ENCODE measurements around the gene CRHR1. TPM values are rescaled to one million over a fixed set of nuclear protein-coding genes. Genes with fewer than 3 reads are reported as not detected.

CRHR1 gene
- total and polyA plus RNA-seq, 2 of the 4 experiments (the other 2 are of a cell fraction): not detected

DNA sequence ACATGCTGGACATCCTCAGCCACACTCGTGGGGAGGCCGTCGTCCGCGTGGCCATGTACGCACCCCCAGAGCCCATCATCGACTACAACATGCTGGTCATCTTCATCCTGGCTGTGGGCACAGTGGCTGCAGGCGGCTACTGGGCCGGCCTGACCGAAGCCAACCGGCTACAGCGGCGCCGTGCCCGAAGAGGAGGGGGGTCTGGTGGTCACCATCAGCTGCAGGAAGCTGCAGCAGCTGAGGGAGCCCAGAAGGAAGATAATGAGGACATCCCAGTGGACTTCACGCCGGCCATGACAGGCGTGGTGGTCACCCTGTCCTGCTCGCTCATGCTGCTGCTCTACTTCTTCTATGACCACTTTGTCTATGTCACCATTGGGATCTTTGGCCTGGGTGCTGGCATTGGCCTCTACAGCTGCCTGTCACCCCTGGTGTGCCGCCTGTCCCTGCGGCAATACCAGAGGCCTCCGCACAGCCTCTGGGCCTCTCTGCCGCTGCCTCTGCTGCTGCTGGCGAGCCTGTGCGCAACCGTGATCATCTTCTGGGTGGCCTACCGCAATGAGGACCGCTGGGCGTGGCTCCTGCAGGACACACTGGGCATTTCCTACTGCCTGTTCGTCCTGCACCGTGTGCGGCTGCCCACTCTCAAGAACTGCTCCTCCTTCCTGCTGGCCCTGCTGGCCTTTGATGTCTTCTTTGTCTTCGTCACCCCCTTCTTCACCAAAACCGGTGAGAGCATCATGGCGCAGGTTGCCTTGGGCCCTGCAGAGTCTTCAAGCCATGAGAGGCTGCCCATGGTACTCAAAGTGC is 61.5 kb downstream of the CRHR1 start:
- Histone ChIP-seq H2BK5ac (ENCODE audit: low read depth, low read length, poor library complexity, severe bottlenecking) (no peak overlapping the region), H3K14ac (replicated peaks; ENCODE audit: low read depth, low read length) (no peak overlapping the region), H2AK9ac (replicated peaks; ENCODE audit: low read depth, low read length, poor library complexity) (no peak overlapping the region), H2AK5ac (ENCODE audit: low read depth, low read length) (no peak overlapping the region), H3K36me3 (ENCODE audit: control insufficient read depth, insufficient read depth, low read length) (no peaks in the 10 kb centered on the region), H3K9me1 (ENCODE audit: insufficient read depth, low read length) (no peaks in the 10 kb centered on the region), H2AFZ (replicated peaks; ENCODE audit: low read length, poor library complexity) (no peak overlapping the region), H3K4ac (ENCODE audit: low read depth, low read length) (no peak overlapping the region), H4K91ac (ENCODE audit: insufficient read depth, low read depth, low read length) (no peak overlapping the region), H3K4me2 (ENCODE audit: low read depth, low read length) (no peak overlapping the region), H4K20me1 (ENCODE audit: insufficient read depth, low read length) (no peaks in the 10 kb centered on the region), H3K27ac (ENCODE audit: insufficient read depth, low read length) (no peak overlapping the region), H2BK15ac (ENCODE audit: low read depth, low read length) (no peak overlapping the region), H2BK120ac (ENCODE audit: low read depth, low read length) (no peak overlapping the region), H4K8ac (ENCODE audit: low read depth in 2 of 2, low read length in 2 of 2) (no peak overlapping the region), H3K18ac (ENCODE audit: low read depth, low read length) (no peak overlapping the region), H3K79me1 (ENCODE audit: low read depth in 1 of 2, low read length in 2 of 2) (no peaks in the 10 kb centered on the region), H3K4me1 (ENCODE audit: control insufficient read depth, insufficient read depth, low read length) (no peaks in the 10 kb centered on the region), H3K4me3 (ENCODE audit: insufficient read depth, low read depth, low read length) (no peak overlapping the region), H4K5ac (ENCODE audit: low read depth, low read length) (no peak overlapping the region), H3K56ac (ENCODE audit: extremely low read depth, insufficient read depth, low read length) (no peak overlapping the region), H2BK20ac (ENCODE audit: low read depth, low read length) (no peak overlapping the region), H3K9me3 (ENCODE audit: control insufficient read depth, insufficient read depth, low read length) (no peaks in the 10 kb centered on the region), H3K9ac (ENCODE audit: low read depth, low read length) (no peak overlapping the region), H3K27me3 (ENCODE audit: control insufficient read depth, insufficient read depth, low read length) (peaks cover 8% of the 10 kb centered on the region), H3K23ac (ENCODE audit: low read depth, low read length) (no peak overlapping the region)
- DNase-seq (no peak), ATAC-seq (ENCODE audit: low read depth) (no peak)
- BruUV-seq (replicated peaks): no TSS peak
- POLR2A ChIA-PET (ENCODE audit: unreplicated experiment): no interaction called here
- CTCF ChIA-PET: no interaction called here
- TF ChIP-seq BHLHE40 (IDR thresholded peaks at IDR 0.05; ENCODE audit: low read depth, low read length): no peak
- no peak for TF ChIP-seq RCOR1 (IDR thresholded peaks at IDR 0.05; ENCODE audit: insufficient replicate concordance, low read length)
- TF ChIP-seq, protein P1, sequence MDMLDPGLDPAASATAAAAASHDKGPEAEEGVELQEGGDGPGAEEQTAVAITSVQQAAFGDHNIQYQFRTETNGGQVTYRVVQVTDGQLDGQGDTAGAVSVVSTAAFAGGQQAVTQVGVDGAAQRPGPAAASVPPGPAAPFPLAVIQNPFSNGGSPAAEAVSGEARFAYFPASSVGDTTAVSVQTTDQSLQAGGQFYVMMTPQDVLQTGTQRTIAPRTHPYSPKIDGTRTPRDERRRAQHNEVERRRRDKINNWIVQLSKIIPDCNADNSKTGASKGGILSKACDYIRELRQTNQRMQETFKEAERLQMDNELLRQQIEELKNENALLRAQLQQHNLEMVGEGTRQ (IDR thresholded peaks at IDR 0.05; ENCODE audit: low read depth, low read length): no peak
- no peak for TF ChIP-seq CEBPB (IDR thresholded peaks at IDR 0.05; ENCODE audit: low read depth, low read length)
- TF ChIP-seq FOS (IDR thresholded peaks at IDR 0.05; ENCODE audit: low read depth, low read length): no peak
- TF ChIP-seq RFX5 (IDR thresholded peaks at IDR 0.05; ENCODE audit: low read depth, low read length): no peak
- TF ChIP-seq RAD21 (IDR thresholded peaks at IDR 0.05; ENCODE audit: low read length): no peak
- TF ChIP-seq, protein P2, sequence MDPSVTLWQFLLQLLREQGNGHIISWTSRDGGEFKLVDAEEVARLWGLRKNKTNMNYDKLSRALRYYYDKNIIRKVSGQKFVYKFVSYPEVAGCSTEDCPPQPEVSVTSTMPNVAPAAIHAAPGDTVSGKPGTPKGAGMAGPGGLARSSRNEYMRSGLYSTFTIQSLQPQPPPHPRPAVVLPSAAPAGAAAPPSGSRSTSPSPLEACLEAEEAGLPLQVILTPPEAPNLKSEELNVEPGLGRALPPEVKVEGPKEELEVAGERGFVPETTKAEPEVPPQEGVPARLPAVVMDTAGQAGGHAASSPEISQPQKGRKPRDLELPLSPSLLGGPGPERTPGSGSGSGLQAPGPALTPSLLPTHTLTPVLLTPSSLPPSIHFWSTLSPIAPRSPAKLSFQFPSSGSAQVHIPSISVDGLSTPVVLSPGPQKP (IDR thresholded peaks at IDR 0.05; ENCODE audit: borderline replicate concordance, low read depth, low read length): no peak
- TF ChIP-seq CHD1 (IDR thresholded peaks at IDR 0.05; ENCODE audit: low read depth, low read length): no peak
- no peak for TF ChIP-seq POLR2A (IDR thresholded peaks at IDR 0.05; ENCODE audit: low read depth, low read length)
- TF ChIP-seq, protein P3, sequence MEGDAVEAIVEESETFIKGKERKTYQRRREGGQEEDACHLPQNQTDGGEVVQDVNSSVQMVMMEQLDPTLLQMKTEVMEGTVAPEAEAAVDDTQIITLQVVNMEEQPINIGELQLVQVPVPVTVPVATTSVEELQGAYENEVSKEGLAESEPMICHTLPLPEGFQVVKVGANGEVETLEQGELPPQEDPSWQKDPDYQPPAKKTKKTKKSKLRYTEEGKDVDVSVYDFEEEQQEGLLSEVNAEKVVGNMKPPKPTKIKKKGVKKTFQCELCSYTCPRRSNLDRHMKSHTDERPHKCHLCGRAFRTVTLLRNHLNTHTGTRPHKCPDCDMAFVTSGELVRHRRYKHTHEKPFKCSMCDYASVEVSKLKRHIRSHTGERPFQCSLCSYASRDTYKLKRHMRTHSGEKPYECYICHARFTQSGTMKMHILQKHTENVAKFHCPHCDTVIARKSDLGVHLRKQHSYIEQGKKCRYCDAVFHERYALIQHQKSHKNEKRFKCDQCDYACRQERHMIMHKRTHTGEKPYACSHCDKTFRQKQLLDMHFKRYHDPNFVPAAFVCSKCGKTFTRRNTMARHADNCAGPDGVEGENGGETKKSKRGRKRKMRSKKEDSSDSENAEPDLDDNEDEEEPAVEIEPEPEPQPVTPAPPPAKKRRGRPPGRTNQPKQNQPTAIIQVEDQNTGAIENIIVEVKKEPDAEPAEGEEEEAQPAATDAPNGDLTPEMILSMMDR (conservative IDR thresholded peaks at IDR 0.05; ENCODE audit: low read depth, low read length): no peak
- TF ChIP-seq MAFK (IDR thresholded peaks at IDR 0.05; ENCODE audit: low read depth, low read length): no peak
- TF ChIP-seq SMC3 (IDR thresholded peaks at IDR 0.05; ENCODE audit: low read depth, low read length): no peak
- no peak for TF ChIP-seq MXI1 (IDR thresholded peaks at IDR 0.05; ENCODE audit: borderline replicate concordance, low read depth, low read length)
- TF ChIP-seq MAZ (IDR thresholded peaks at IDR 0.05; ENCODE audit: borderline replicate concordance, low read depth, low read length): no peak
- intact Hi-C loops (cut with micrococcal nuclease): no loop called here
- in situ Hi-C loops (cut with MboI; ENCODE audit: low sequenced_read_pairs): loop anchor here (25.0 kb wide), 1 partner anchor 433 kb away; no protein-coding TSS in a partner anchor
- 73% methylated on average over 22 of the region's 35 CpGs; no CpG with 5 or more reads in 1 of the 2 experiments for WGBS, 2 experiments (ENCODE audit: extremely low coverage in 2 of 2, insufficient read length in 1 of 2)
- dilution Hi-C loops (cut with HindIII; ENCODE audit: low sequenced_read_pairs, unreplicated experiment): no loop called here
